GM18508 (cell line): ENCODE data around the gene PGK1.
"Not testable (repeated sequence)": the region's sequence is repeated elsewhere in the genome, so short reads cannot be mapped to it uniquely, and the experiment has no call there.

ENCODE experiments used
- ATAC-seq: cut with Tn5 transposase; IDR thresholded peaks from one replicate; pipeline ENCODE4 v1.9.1; 2021; ENCODE audit warnings: moderate number of reproducible peaks; ENCODE audit not compliant: insufficient read depth, unreplicated experiment

PGK1 gene

GRCh38 chrX:78103623-78104446, at the start of gene PGK1:
TSS of gene PGK1 (plus strand) at chrX:78104248. CDS start at chrX:78104341, 93 bp downstream.
- ATAC-seq = peak; percentile 88

GRCh38 chrX:78063687-78064086, 40.4 kb upstream of the PGK1 start:
- no peak for ATAC-seq

DNA sequence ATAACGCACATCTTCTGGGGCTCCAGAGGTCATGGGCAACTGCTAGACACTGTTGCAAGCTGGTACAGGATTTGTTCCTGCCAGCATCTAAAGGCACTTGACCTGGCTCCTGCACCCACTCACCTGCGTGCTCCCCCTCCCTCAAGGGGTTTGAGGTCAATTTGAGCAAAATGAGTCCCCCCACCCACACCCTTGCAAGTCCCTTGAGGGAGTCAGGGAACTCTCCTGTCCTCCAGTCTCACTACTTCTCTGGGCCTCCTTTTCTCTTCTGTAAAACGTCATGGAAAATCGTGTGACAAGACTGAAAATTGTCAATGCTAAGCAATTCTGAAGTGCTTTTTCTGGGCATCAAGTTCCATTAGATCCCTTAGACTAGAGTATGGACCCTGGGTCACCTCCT, 39.9 kb upstream of the PGK1 start:
- ATAC-seq = no peak

- ATAC-seq = peak; percentile 80
Observed at GRCh38 chrX:78064698-78065601, 39.1 kb upstream of the PGK1 start.

DNA sequence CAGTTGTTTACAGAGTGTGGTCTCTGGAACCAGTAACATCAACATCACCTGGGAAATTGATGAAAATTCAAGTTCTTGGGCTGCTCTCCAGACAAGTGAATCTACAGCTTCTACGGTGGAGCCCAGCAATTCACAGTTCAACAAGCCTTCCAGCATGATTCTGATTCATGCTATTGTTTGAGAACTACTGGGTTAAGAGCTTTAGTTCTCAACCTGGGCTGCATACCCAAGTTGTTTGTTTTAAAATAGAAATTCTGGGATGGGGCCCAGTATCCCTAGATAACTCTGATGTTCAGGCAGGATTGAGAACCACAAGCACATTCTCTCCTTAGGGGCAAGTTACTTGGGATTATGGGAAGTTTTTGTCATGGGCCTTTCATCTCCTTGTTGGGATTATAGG, 37.9 kb upstream of the PGK1 start:
- ATAC-seq = no peak

GRCh38 chrX:78071331-78071730, 32.7 kb upstream of the PGK1 start:
- ATAC-seq = no peak

GRCh38 chrX:78073147-78074077, 30.6 kb upstream of the PGK1 start:
- ATAC-seq = not testable (repeated sequence)

DNA sequence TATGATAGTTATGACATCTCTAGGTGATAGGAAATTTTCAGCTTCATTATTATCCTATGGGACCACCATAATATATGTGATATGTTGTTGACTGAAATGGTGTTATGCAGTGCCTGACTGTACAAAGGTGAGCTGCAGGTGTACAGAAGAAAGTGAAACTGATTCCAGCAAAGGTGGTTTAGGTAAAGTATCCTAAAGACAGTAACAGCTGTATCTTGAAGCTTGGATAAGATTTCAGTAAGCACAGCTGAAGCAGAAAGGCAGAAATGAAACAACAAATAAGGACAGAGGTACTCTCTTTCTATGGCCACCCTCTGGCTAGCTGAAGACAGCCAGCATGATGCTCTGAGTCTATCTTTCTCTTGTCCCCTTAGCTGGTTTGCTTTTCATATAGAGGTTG, 30.0 kb upstream of the PGK1 start:
- ATAC-seq = no peak

GRCh38 chrX:78075787-78076389, 28.2 kb upstream of the PGK1 start:
- no peak for ATAC-seq

DNA sequence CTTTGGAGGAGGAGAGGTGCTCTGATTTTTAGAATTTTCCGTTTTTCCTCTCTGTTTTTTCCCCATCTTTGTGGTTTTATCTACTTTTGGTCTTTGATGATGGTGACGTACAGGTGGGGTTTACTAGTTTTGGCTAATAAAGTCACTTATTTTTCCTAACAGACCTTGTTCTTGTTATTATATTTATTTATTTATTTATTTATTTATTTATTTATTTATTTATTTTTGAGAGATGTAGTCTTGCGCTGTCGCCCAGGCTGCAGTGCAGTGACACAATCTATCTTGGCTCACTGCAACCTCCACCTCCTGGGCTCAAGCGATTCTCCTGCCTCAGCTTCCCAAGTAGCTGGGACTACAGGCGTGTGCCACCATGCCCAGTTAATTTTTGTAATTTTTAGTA, 22.6 kb upstream of the PGK1 start:
- ATAC-seq = not testable (repeated sequence)

GRCh38 chrX:78092296-78092695, 11.8 kb upstream of the PGK1 start:
- peak; percentile 59 for ATAC-seq

- ATAC-seq = no peak
Observed at GRCh38 chrX:78098108-78098507, 5.9 kb upstream of the PGK1 start.

DNA sequence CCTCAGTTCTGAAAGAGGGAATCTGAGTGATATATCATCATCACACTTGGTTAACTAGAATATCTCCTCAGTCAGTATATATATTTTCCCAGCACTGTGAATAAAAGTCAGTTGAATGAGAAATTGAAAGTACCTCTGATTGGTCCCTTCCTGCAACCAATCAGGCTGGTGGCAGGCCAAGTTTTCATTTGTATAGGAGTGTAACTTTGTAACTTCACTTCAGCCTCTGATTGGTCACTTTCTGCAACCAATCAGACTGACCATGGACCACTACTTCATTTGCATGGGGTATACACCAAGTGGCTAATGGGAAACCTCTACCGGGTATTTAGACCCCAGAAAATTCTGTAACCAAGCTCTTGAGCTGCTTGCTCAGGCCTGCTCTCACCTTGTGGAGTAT, 2.0 kb upstream of the PGK1 start:
- ATAC-seq = no peak

- no peak for ATAC-seq
Observed at GRCh38 chrX:78103001-78103622, 936 bp upstream of the PGK1 start.

DNA sequence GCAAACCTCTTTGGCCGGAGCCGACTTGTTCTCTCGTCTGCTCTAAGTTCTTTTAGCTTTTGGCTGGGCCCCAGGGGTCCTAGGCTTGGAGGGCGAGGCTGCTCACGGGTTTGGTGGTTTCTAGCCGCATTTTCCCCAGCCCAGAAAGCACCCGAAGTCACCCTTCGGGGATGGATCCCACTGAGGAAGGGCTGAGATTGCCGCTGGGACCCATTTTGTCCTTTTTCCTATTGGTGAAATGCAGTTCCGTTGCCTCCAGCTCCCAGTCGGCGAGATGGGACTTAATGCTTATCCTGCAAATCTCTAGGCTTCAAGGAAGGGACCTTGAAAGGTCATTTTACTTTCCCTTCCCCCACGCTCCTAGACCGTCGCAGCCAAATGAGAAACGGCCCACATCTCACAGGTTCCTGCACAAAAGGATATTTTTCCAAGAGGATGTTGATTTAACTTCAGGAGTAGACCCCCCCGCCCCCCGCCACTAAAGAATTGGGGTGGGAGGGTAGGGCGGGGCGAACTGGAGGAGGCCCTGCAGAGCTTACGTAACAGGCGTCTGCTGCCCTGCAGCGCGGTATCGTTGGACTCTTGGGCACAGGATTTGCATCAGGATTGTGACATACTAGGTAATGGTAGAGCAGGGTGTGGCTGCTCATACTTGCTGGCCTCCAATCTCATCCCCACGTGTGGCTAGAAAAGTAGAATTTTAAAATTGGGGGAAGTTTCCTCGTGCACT, 564 bp downstream of the PGK1 start:
- no peak for ATAC-seq

GRCh38 chrX:78105944-78106650, 2.0 kb downstream of the PGK1 start:
- no peak for ATAC-seq

DNA sequence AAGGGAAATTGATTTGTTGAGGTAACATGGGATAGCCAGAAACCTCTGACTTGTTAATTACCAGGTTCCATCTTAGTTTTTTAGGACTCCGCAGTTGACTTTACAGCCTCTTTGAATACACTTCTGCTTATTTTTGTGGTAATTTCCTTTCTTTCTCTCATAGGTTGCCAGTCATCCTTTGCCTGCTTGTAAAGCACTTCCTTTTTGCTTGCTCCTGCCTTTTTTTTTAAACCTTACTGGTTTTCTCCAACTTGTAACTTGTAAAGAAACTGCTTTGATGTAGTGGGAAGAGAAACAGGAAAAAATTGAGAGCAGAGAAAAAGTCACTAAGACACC, 2.6 kb downstream of the PGK1 start:
- ATAC-seq = no peak

- no peak for ATAC-seq
Observed at GRCh38 chrX:78109458-78109857, 5.4 kb downstream of the PGK1 start.
